ENCODE measurements around the gene ZIC2.
A peak's percentile ranks its signal among the peaks of the same experiment; 100 is the strongest.

Gene ZIC2

GRCh38 chr13:99988529-99989275 is 7.1 kb downstream of the ZIC2 start:
- DNase-seq: no peak

GRCh38 chr13:99989276-99990125 is 7.9 kb downstream of the ZIC2 start:
- no peak for DNase-seq

- peak in 1 of 2 experiments; percentile 35 for DNase-seq
Measured at GRCh38 chr13:99990126-99990977, 8.8 kb downstream of the ZIC2 start.

- DNase-seq: no peak
Measured at GRCh38 chr13:99991013-99991827, 9.6 kb downstream of the ZIC2 start.

- no peak for DNase-seq
Measured at GRCh38 chr13:99991828-99992775, 10.5 kb downstream of the ZIC2 start.

- no peak for DNase-seq
Measured at GRCh38 chr13:99992949-99993351, 11.4 kb downstream of the ZIC2 start.

GRCh38 chr13:99993660-99994637 is 12.4 kb downstream of the ZIC2 start:
- no peak for DNase-seq

GRCh38 chr13:99994638-99995020 is 13.0 kb downstream of the ZIC2 start:
- no peak for DNase-seq

- DNase-seq: no peak
Measured at GRCh38 chr13:99995104-99995588, 13.6 kb downstream of the ZIC2 start.

- DNase-seq: no peak
Measured at GRCh38 chr13:99995589-99996380, 14.2 kb downstream of the ZIC2 start.

GRCh38 chr13:99996381-99996973 is 14.9 kb downstream of the ZIC2 start:
- DNase-seq: no peak

- no peak for DNase-seq
Measured at GRCh38 chr13:99997702-99998214, 16.2 kb downstream of the ZIC2 start.

- no peak for DNase-seq
Measured at GRCh38 chr13:99998261-99998660, 16.7 kb downstream of the ZIC2 start.

GRCh38 chr13:100014621-100015020 is 33.0 kb downstream of the ZIC2 start:
- no peak for DNase-seq

GRCh38 chr13:100019780-100020356 is 38.3 kb downstream of the ZIC2 start:
- DNase-seq: no peak

GRCh38 chr13:100022798-100023197 is 41.2 kb downstream of the ZIC2 start:
- no peak for DNase-seq

- no peak for DNase-seq
Measured at GRCh38 chr13:100024023-100024422, 42.4 kb downstream of the ZIC2 start.

GRCh38 chr13:100029933-100030332 is 48.3 kb downstream of the ZIC2 start:
- no peak for DNase-seq

All from stimulated activated CD4-positive, alpha-beta T cell treated with anti-CD3 and anti-CD28 coated beads, Interleukin-4, amount 100 ng/mL, for 4 hours (primary cell).